T-cell (primary cell): ENCODE measurements around the gene SREK1. TPM values are rescaled to one million over a fixed set of nuclear protein-coding genes. Genes with fewer than 3 reads are reported as not detected.

Experiments used
- ATAC-seq, 4 experiments: fragments of 200-7000 bp in 3 of 4; fragments of 150-1000 bp in 1 of 4; cut with Tn5 transposase; replicated peaks in 1 of 4; 1 replicate in 3 of 4; 2 replicates in 1 of 4; pipeline ENCODE4 v1.10.0; 2021; ENCODE audit warnings: moderate library complexity in 3 of 4, mild to moderate bottlenecking in 2 of 4, moderate number of reproducible peaks in 1 of 4
- CTCF ChIA-PET, 2 donors: fragments of 300-600 bp; sonication (Branson Sonifier 250); formaldehyde crosslinking; loops; one replicate each; lab custom pipeline; 2022; ENCODE audit warnings: antibody characterized with exemption in 2 of 2; lab: Charles Lee
- POLR2A ChIA-PET, 2 donors: fragments of 300-600 bp; sonication (Branson Sonifier 250); formaldehyde crosslinking; loops; one replicate each; lab custom pipeline; 2022; ENCODE audit warnings: antibody characterized with exemption in 2 of 2; lab: Charles Lee
- DNase-seq, 35 experiments: peaks; one replicate each; pipeline versions ENCODE4 v3.0.0 to v3.0.0-alpha.2; 2013 to 2023
- H3K27ac ChIP-seq: one replicate; pipeline ENCODE4 v1.5.1; 2013; ENCODE audit warnings: low read length
- H3K27me3 ChIP-seq, 2 experiments: replicated peaks in 1 of 2; 1 replicate in 1 of 2; 2 replicates in 1 of 2; pipeline versions ENCODE4 v1.6.1 to v1.7.0; 2013; ENCODE audit warnings: low read length in 1 of 2, mixed read lengths in 1 of 2; ENCODE audit not compliant: control insufficient read depth in 2 of 2, insufficient read depth in 2 of 2; ENCODE audit errors: extremely low read depth in 1 of 2
- H3K36me3 ChIP-seq, 2 donors: 1 replicate in 1 of 2; 2 replicates in 1 of 2; pipeline versions ENCODE4 v1.6.1 to v1.7.0; 2013; ENCODE audit warnings: low read length in 1 of 2; ENCODE audit not compliant: control insufficient read depth in 2 of 2, insufficient read depth in 1 of 2; ENCODE audit errors: extremely low read depth in 1 of 2
- H3K4me1 ChIP-seq, 2 experiments: 1 replicate in 1 of 2; 2 replicates in 1 of 2; pipeline versions ENCODE4 v1.6.1 to v1.7.0; 2013; ENCODE audit warnings: low read length in 2 of 2, mixed read lengths in 1 of 2; ENCODE audit not compliant: insufficient read depth in 2 of 2, control insufficient read depth in 1 of 2; ENCODE audit errors: extremely low read depth in 1 of 2
- H3K4me3 ChIP-seq, 2 donors: 1 replicate in 1 of 2; 2 replicates in 1 of 2; pipeline versions ENCODE4 v1.5.1 to v1.7.0; 2013; ENCODE audit warnings: mild to moderate bottlenecking in 2 of 2, low read length in 1 of 2, moderate library complexity in 1 of 2; ENCODE audit not compliant: control insufficient read depth in 1 of 2; ENCODE audit errors: extremely low read depth in 1 of 2
- H3K9me3 ChIP-seq: 2 replicates; pipeline ENCODE4 v1.7.0; 2013
- H3K27ac Mint-ChIP-seq, 2 donors: one replicate each; pipeline ENCODE4 v1.8.0; 2020 to 2021; ENCODE audit warnings: mild to moderate bottlenecking in 2 of 2, mixed read lengths in 2 of 2
- H3K27me3 Mint-ChIP-seq, 2 donors: one replicate each; pipeline ENCODE4 v1.8.0; 2021 to 2022; ENCODE audit warnings: mixed read lengths in 2 of 2
- H3K36me3 Mint-ChIP-seq: one replicate; pipeline ENCODE4 v1.8.0; 2021; ENCODE audit warnings: mixed read lengths
- H3K4me1 Mint-ChIP-seq, 3 donors: one replicate each; pipeline ENCODE4 v1.8.0; 2020 to 2022; ENCODE audit warnings: mixed read lengths in 3 of 3, mild to moderate bottlenecking in 1 of 3
- H3K4me3 Mint-ChIP-seq, 3 donors: one replicate each; pipeline ENCODE4 v1.8.0; 2020 to 2022; ENCODE audit warnings: mild to moderate bottlenecking in 3 of 3, mixed read lengths in 3 of 3, moderate library complexity in 3 of 3
- H3K9me3 Mint-ChIP-seq, 3 donors: one replicate each; pipeline ENCODE4 v1.8.0; 2020 to 2022; ENCODE audit warnings: mixed read lengths in 3 of 3
- WGBS: methylation state at CpG from one replicate; pipeline ENCODE4 v1.1.5; 2013; ENCODE audit warnings: missing lambda C conversion rate; ENCODE audit not compliant: insufficient coverage; 5-methylcytosine and 5-hydroxymethylcytosine counted together
- total RNA-seq, 35 experiments: library from RNA in 6 of 35; stranded (reverse) in 6 of 35; fragments of 120-200 nt in 1 of 35; gene quantifications; one replicate each; pipeline versions ENCODE4 v1.2.1 to v1.2.4 and lab custom pipeline; 2013 to 2026

SREK1 gene
- total RNA-seq, 5 donors from 2014 or later (not counting 1 experiment from before 2014, with no cell fraction given), result 60.2 to 145 (median 67.1) TPM

GRCh38 chr5:66151491-66151890 is 7.4 kb downstream of the SREK1 start:
- Histone ChIP-seq H3K4me1 (peaks cover 0 to 18% of the 10 kb centered on the region in 2 experiments), H3K27me3 (no peaks in the 10 kb centered on the region), H3K9me3 (no peaks in the 10 kb centered on the region), H3K4me3 (no peak overlapping the region), H3K27ac (no peak overlapping the region), H3K36me3 (peaks cover 0 to 4% of the 10 kb centered on the region in 2 donors)
- POLR2A ChIA-PET, result interaction anchor here in 1 of 2 donors (0.5 kb wide), 1 partner anchor 377 kb away, joined by 3 read pairs; no protein-coding TSS in a partner anchor
- Mint-ChIP-seq H3K4me1 (peaks cover 68 to 70% (median 70%) of the 10 kb centered on the region in 3 donors), H3K4me3 (no peak overlapping the region), H3K9me3 (no peaks in the 10 kb centered on the region), H3K27me3 (no peaks in the 10 kb centered on the region), H3K27ac (no peak overlapping the region), H3K36me3 (peaks cover 31% of the 10 kb centered on the region)
- no CpG with 5 or more reads among the region's 1 CpG for WGBS
- CTCF ChIA-PET, result interaction anchor here in 1 of 2 donors (0.8 kb wide), 1 partner anchor 19 kb away, joined by 3 read pairs; no protein-coding TSS in a partner anchor
- ATAC-seq (no peak), DNase-seq (no peak)

- no peak overlapping the region for H3K4me3 ChIP-seq
- no peaks in the 10 kb centered on the region for H3K9me3 ChIP-seq
- no peak overlapping the region for H3K27ac ChIP-seq
- peaks cover 0 to 4% of the 10 kb centered on the region in 2 experiments for H3K4me1 ChIP-seq
- no CpG with 5 or more reads among the region's 1 CpG for WGBS
- Mint-ChIP-seq H3K36me3 (peaks cover 39% of the 10 kb centered on the region), H3K9me3 (no peaks in the 10 kb centered on the region), H3K27me3 (no peaks in the 10 kb centered on the region), H3K4me3 (no peak overlapping the region), H3K27ac (no peak overlapping the region), H3K4me1 (peaks cover 25 to 43% (median 29%) of the 10 kb centered on the region in 3 donors)
- DNase-seq, result no peak
- H3K36me3 ChIP-seq, result peaks cover 0 to 35% of the 10 kb centered on the region in 2 donors
- H3K27me3 ChIP-seq, result no peaks in the 10 kb centered on the region
- ATAC-seq, result no peak
- CTCF ChIA-PET, result interaction anchor here in 1 of 2 donors (1.0 to 1.5 kb wide), 3 partner anchors 12 to 29 kb away, joined by 3 to 5 read pairs (median 3); no protein-coding TSS in a partner anchor
- POLR2A ChIA-PET, result interaction anchor here in 1 of 2 donors (0.6 to 1.4 kb wide), 2 partner anchors 13 to 78 kb away, joined by 3 to 4 read pairs; partner anchors contain the start of gene SREK1
Measured at GRCh38 chr5:66157046-66157445, 12.9 kb downstream of the SREK1 start.

GRCh38 chr5:66161356-66161755 is 17.3 kb downstream of the SREK1 start:
- POLR2A ChIA-PET, result interaction anchor here in 1 of 2 donors (0.6 kb wide), 1 partner anchor 14 kb away, joined by 4 read pairs; no protein-coding TSS in a partner anchor

GRCh38 chr5:66164044-66164790 is 20.1 kb downstream of the SREK1 start:
- Histone ChIP-seq H3K36me3 (peaks cover 0 to 77% of the 10 kb centered on the region in 2 donors), H3K27me3 (no peaks in the 10 kb centered on the region)

More at GRCh38 chr5:66161356-66161755, 17.3 kb downstream of the SREK1 start:
- peaks cover 13 to 21% (median 14%) of the 10 kb centered on the region in 3 donors for H3K4me1 Mint-ChIP-seq
- CTCF ChIA-PET, result no interaction called here
- Histone ChIP-seq H3K4me3 (no peak overlapping the region), H3K36me3 (peaks cover 0 to 69% of the 10 kb centered on the region in 2 donors), H3K27ac (no peak overlapping the region), H3K27me3 (no peaks in the 10 kb centered on the region), H3K9me3 (no peaks in the 10 kb centered on the region), H3K4me1 (no peaks in the 10 kb centered on the region)
- no peaks in the 10 kb centered on the region for H3K9me3 Mint-ChIP-seq
- no peak overlapping the region for H3K4me3 Mint-ChIP-seq
- no peak for ATAC-seq
- no peak for DNase-seq
- H3K27me3 Mint-ChIP-seq, result no peaks in the 10 kb centered on the region
- peaks cover 56% of the 10 kb centered on the region for H3K36me3 Mint-ChIP-seq
- peak overlapping the region in 1 of 2 donors; percentile 52 for H3K27ac Mint-ChIP-seq
- WGBS, result 100% methylated on average over 3 of the region's 5 CpGs

GRCh38 chr5:66168226-66168625 is 24.1 kb downstream of the SREK1 start:
- Histone ChIP-seq H3K27me3 (no peaks in the 10 kb centered on the region), H3K4me1 (peaks cover 0 to 25% of the 10 kb centered on the region in 2 experiments), H3K9me3 (no peaks in the 10 kb centered on the region), H3K4me3 (no peak overlapping the region), H3K36me3 (peaks cover 0 to 50% of the 10 kb centered on the region in 2 donors), H3K27ac (no peak overlapping the region)
- CTCF ChIA-PET, result interaction anchor here (0.9 to 2.3 kb wide), 4 partner anchors 12 to 407 kb away, joined by 3 to 5 read pairs (median 4); no protein-coding TSS in a partner anchor
- peaks cover 39% of the 10 kb centered on the region for H3K36me3 Mint-ChIP-seq
- H3K4me3 Mint-ChIP-seq, result no peak overlapping the region
- DNase-seq (no peak), ATAC-seq (no peak)
- H3K9me3 Mint-ChIP-seq, result no peaks in the 10 kb centered on the region
- H3K27me3 Mint-ChIP-seq, result no peaks in the 10 kb centered on the region
- POLR2A ChIA-PET, result interaction anchor here in 1 of 2 donors (0.6 to 1.1 kb wide), 2 partner anchors 24 to 86 kb away, joined by 3 to 4 read pairs; partner anchors contain the start of gene SREK1
- 100% methylated on average over 1 of the region's 4 CpGs for WGBS
- H3K4me1 Mint-ChIP-seq, result peaks cover 27 to 41% (median 33%) of the 10 kb centered on the region in 3 donors
- no peak overlapping the region for H3K27ac Mint-ChIP-seq

More at GRCh38 chr5:66164044-66164790, 20.1 kb downstream of the SREK1 start:
- no peak for ATAC-seq
- Histone ChIP-seq H3K4me3 (no peak overlapping the region), H3K27ac (no peak overlapping the region), H3K9me3 (no peaks in the 10 kb centered on the region), H3K4me1 (peaks cover 0 to 6% of the 10 kb centered on the region in 2 experiments)
- peaks cover 13 to 17% (median 17%) of the 10 kb centered on the region in 3 donors for H3K4me1 Mint-ChIP-seq
- peaks cover 52% of the 10 kb centered on the region for H3K36me3 Mint-ChIP-seq
- no peak for DNase-seq
- ChIA-PET CTCF (interaction anchor here in 1 of 2 donors (0.6 kb wide), 1 partner anchor 164 kb away, joined by 3 read pairs; no protein-coding TSS in a partner anchor), POLR2A (interaction anchor here (0.6 kb wide), 3 partner anchors 8 to 596 kb away, joined by 3 to 6 read pairs (median 3); no protein-coding TSS in a partner anchor)
- WGBS, result 100% methylated on average over 4 of the region's 8 CpGs
- H3K9me3 Mint-ChIP-seq, result no peaks in the 10 kb centered on the region
- no peak overlapping the region for H3K27ac Mint-ChIP-seq
- no peaks in the 10 kb centered on the region for H3K27me3 Mint-ChIP-seq
- H3K4me3 Mint-ChIP-seq, result no peak overlapping the region

GRCh38 chr5:66169534-66169933 is 25.4 kb downstream of the SREK1 start:
- Histone ChIP-seq H3K36me3 (peaks cover 0 to 44% of the 10 kb centered on the region in 2 donors), H3K9me3 (no peaks in the 10 kb centered on the region), H3K27me3 (no peaks in the 10 kb centered on the region), H3K4me3 (no peak overlapping the region), H3K27ac (peak overlapping the region; percentile 16), H3K4me1 (peaks cover 0 to 25% of the 10 kb centered on the region in 2 experiments)
- Mint-ChIP-seq H3K4me1 (peaks cover 32 to 45% (median 35%) of the 10 kb centered on the region in 3 donors), H3K27me3 (no peaks in the 10 kb centered on the region), H3K27ac (peak overlapping the region; percentile 31 to 66), H3K36me3 (peaks cover 35% of the 10 kb centered on the region), H3K9me3 (no peaks in the 10 kb centered on the region), H3K4me3 (no peak overlapping the region)
- ChIA-PET CTCF (interaction anchor here in 1 of 2 donors (0.5 to 2.3 kb wide), 3 partner anchors 13 to 137 kb away, joined by 3 to 5 read pairs (median 3); no protein-coding TSS in a partner anchor), POLR2A (interaction anchor here in 1 of 2 donors (1.1 kb wide), 1 partner anchor 25 kb away, joined by 4 read pairs; the partner anchor contains the start of gene SREK1)
- WGBS, result no CpG with 5 or more reads among the region's 4 CpGs
- DNase-seq (peak in 3 of 35 experiments; percentile 3 to 46 (median 10)), ATAC-seq (peak; percentile 42 to 67 (median 52))
